Keratinocyte (primary cell): ENCODE data around the gene SEC24D. TPM values are rescaled to one million over a fixed set of nuclear protein-coding genes. Genes with fewer than 3 reads are reported as not detected.

ENCODE experiments used
- DNase-seq: peaks from one replicate; pipeline ENCODE4 v3.0.0-alpha.2; 2011; ENCODE audit warnings: low read depth, missing footprints, low spot score
- FAIRE-seq: peaks from 2 replicates; lab custom pipeline; 2011; peaks lifted over from hg19 to GRCh38; lab: Jason Lieb, UNC
- H2AFZ ChIP-seq: 2 replicates; pipeline ENCODE4 v1.6.0; 2012; ENCODE audit warnings: low read length, control low read depth, inconsistent platforms; ENCODE audit not compliant: control insufficient read depth
- H3K27ac ChIP-seq: 2 replicates; pipeline ENCODE4 v1.5.1; 2011; ENCODE audit warnings: low read length; ENCODE audit not compliant: control insufficient read depth, insufficient read depth
- H3K27me3 ChIP-seq: 3 replicates; pipeline ENCODE4 v1.6.0; 2011; ENCODE audit warnings: low read length; ENCODE audit not compliant: control insufficient read depth, insufficient read depth; ENCODE audit errors: extremely low read depth
- H3K36me3 ChIP-seq, 2 experiments: 2 replicates in 1 of 2; 3 replicates in 1 of 2; pipeline ENCODE4 v1.5.1; 2011; ENCODE audit warnings: low read length in 2 of 2, mild to moderate bottlenecking in 1 of 2; ENCODE audit not compliant: control insufficient read depth in 2 of 2, insufficient read depth in 2 of 2; ENCODE audit errors: extremely low read depth in 1 of 2
- H3K4me1 ChIP-seq: 3 replicates; pipeline ENCODE4 v1.5.1; 2011; ENCODE audit warnings: low read length; ENCODE audit not compliant: control insufficient read depth, insufficient read depth; ENCODE audit errors: extremely low read depth
- H3K4me2 ChIP-seq: 3 replicates; pipeline ENCODE4 v1.6.0; 2011; ENCODE audit warnings: low read depth, low read length; ENCODE audit not compliant: control insufficient read depth, insufficient read depth; ENCODE audit errors: extremely low read depth
- H3K4me3 ChIP-seq, 3 experiments: fragments of 200-600 bp in 1 of 3; sonication (generic) in 1 of 3; 2 replicates in 2 of 3; 3 replicates in 1 of 3; pipeline ENCODE4 v1.5.1; 2011 to 2016; ENCODE audit warnings: low read length in 3 of 3, mild to moderate bottlenecking in 3 of 3, control low read depth in 2 of 3, inconsistent platforms in 1 of 3, low read depth in 1 of 3, mixed read lengths in 1 of 3, mixed run types in 1 of 3, moderate library complexity in 1 of 3; ENCODE audit not compliant: control insufficient read depth in 2 of 3, insufficient read depth in 2 of 3; ENCODE audit errors: extremely low read depth in 1 of 3
- H3K79me2 ChIP-seq: 2 replicates; pipeline ENCODE4 v1.6.0; 2012; ENCODE audit warnings: low read length; ENCODE audit not compliant: control insufficient read depth, insufficient read depth
- H3K9ac ChIP-seq: 3 replicates; pipeline ENCODE4 v1.6.0; 2011; ENCODE audit warnings: low read length; ENCODE audit not compliant: control insufficient read depth, insufficient read depth; ENCODE audit errors: extremely low read depth
- H3K9me1 ChIP-seq: 3 replicates; pipeline ENCODE4 v1.6.0; 2011; ENCODE audit warnings: low read length; ENCODE audit not compliant: control insufficient read depth, insufficient read depth; ENCODE audit errors: extremely low read depth
- H3K9me3 ChIP-seq: 2 replicates; pipeline ENCODE4 v1.5.1; 2012; ENCODE audit warnings: low read depth, low read length; ENCODE audit not compliant: control insufficient read depth
- H4K20me1 ChIP-seq: 3 replicates; pipeline ENCODE4 v1.6.0; 2011; ENCODE audit warnings: low read length; ENCODE audit not compliant: control insufficient read depth, insufficient read depth; ENCODE audit errors: extremely low read depth
- EZH2 ChIP-seq: IDR thresholded peaks from one replicate; pipeline ENCODE4 v1.6.1; 2012; ENCODE audit warnings: inconsistent platforms, mild to moderate bottlenecking, low read length, moderate library complexity
- dilution Hi-C: fragments of 300-500 bp; cut with MboI; formaldehyde crosslinking; loops from one replicate; pipeline ENCODE4 v1.7.0; 2020; ENCODE audit warnings: low sequenced_read_pairs; ENCODE audit not compliant: extremely low pct_ligation_motif_present
- polyA plus RNA-seq, 5 experiments: library from polyadenylated mRNA; depleted of rRNA in 3 of 5; stranded (reverse) in 3 of 5; stranded (forward) in 1 of 5; unstranded in 1 of 5; fragments of >200 nt; gene quantifications; 1 replicate in 1 of 5; 2 replicates in 3 of 5; 3 replicates in 1 of 5; pipeline versions ENCODE4 v1.2.1 to v1.2.3, GENCODE V29; 2011 to 2012; ENCODE audit warnings: missing spikeins in 2 of 5, low read depth in 1 of 5, low replicate concordance in 1 of 5
- TF ChIP-seq, protein P1 (sequence below), 3 experiments: IDR thresholded peaks in 1 of 3; conservative IDR thresholded peaks in 1 of 3; optimal IDR thresholded peaks in 1 of 3; 2 replicates in 2 of 3; 3 replicates in 1 of 3; pipeline versions ENCODE3 to v1.5.1; 2011; ENCODE audit warnings: low read length in 3 of 3, mild to moderate bottlenecking in 3 of 3, moderate library complexity in 2 of 3, control low read depth in 1 of 3, inconsistent platforms in 1 of 3; ENCODE audit not compliant: insufficient read depth in 2 of 3; ENCODE audit errors: extremely low read depth in 1 of 3

SEC24D gene
- polyA plus RNA-seq, 1 donor (not counting 4 experiments of a cell fraction or from before 2014, with no cell fraction given), result 24.9 TPM

DNA sequence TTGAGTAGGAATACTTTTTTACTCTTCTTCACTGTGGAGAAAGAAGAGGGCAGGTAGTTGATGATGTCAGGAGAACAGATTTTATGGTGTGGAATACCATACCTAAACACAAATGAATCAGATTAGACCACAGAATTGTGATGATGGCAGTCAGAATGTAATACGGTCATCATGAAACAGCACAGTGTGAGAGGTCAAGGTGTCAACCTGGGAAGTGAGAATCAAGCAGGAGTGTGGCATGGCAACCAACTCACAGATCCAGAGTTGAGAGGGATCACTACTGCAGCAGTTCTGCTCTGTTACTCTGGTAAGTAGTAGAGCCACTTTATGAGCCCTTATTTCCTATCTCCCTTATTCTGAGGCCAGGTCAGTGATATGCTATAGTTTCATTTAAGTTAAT lies 123.1 kb downstream of the SEC24D start:
- Histone ChIP-seq H3K9ac (no peak overlapping the region), H3K9me1 (no peaks in the 10 kb centered on the region), H4K20me1 (no peaks in the 10 kb centered on the region), H3K4me3 (no peak overlapping the region), H3K9me3 (no peaks in the 10 kb centered on the region), H3K79me2 (no peaks in the 10 kb centered on the region), H3K36me3 (peaks cover 0 to 2% of the 10 kb centered on the region in 2 experiments), H3K27ac (no peak overlapping the region), H2AFZ (no peak overlapping the region), H3K4me2 (no peak overlapping the region), H3K27me3 (no peaks in the 10 kb centered on the region), H3K4me1 (no peaks in the 10 kb centered on the region)
- no peak for DNase-seq
- FAIRE-seq, result no peak
- TF ChIP-seq EZH2, result no peak
- TF ChIP-seq, protein P1, sequence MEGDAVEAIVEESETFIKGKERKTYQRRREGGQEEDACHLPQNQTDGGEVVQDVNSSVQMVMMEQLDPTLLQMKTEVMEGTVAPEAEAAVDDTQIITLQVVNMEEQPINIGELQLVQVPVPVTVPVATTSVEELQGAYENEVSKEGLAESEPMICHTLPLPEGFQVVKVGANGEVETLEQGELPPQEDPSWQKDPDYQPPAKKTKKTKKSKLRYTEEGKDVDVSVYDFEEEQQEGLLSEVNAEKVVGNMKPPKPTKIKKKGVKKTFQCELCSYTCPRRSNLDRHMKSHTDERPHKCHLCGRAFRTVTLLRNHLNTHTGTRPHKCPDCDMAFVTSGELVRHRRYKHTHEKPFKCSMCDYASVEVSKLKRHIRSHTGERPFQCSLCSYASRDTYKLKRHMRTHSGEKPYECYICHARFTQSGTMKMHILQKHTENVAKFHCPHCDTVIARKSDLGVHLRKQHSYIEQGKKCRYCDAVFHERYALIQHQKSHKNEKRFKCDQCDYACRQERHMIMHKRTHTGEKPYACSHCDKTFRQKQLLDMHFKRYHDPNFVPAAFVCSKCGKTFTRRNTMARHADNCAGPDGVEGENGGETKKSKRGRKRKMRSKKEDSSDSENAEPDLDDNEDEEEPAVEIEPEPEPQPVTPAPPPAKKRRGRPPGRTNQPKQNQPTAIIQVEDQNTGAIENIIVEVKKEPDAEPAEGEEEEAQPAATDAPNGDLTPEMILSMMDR (optimal IDR thresholded peaks at IDR 0.05 in 1 of 3, IDR thresholded peaks at IDR 0.05 in 1 of 3, conservative IDR thresholded peaks at IDR 0.05 in 1 of 3; ENCODE audit: extremely low read depth in 1 of 3, insufficient read depth in 2 of 3, low read length in 3 of 3), result no peak
- dilution Hi-C loops, result no loop called here

DNA sequence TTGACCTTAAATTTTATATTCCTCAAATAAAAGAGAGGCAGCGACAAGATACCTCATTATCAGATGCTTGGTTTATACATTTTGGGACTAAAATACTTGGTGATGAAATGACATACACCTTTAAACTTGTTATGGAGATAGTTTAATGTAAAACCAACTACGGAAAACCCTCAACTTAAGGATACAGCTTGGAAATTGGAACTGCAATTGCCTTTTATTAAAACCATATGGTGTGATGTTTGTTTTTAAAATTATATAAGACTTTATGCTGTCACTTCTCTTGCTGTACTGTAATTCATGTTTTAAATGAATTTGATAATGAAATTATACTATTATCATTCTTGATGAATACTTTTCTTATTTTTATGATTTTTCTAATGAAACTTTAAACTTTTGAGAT lies 124.9 kb downstream of the SEC24D start:
- H3K9ac ChIP-seq, result no peak overlapping the region
- no peaks in the 10 kb centered on the region for H4K20me1 ChIP-seq
- FAIRE-seq (no peak), DNase-seq (no peak)
- no peaks in the 10 kb centered on the region for H3K9me1 ChIP-seq
- H3K36me3 ChIP-seq, result peaks cover 0 to 2% of the 10 kb centered on the region in 2 experiments
- no peak overlapping the region for H3K4me3 ChIP-seq
- dilution Hi-C loops, result no loop called here
- H3K9me3 ChIP-seq, result no peaks in the 10 kb centered on the region
- no peak overlapping the region for H3K4me2 ChIP-seq
- H3K79me2 ChIP-seq, result no peaks in the 10 kb centered on the region
- no peak overlapping the region for H2AFZ ChIP-seq
- H3K4me1 ChIP-seq, result no peaks in the 10 kb centered on the region
- TF ChIP-seq, protein P1 (optimal IDR thresholded peaks at IDR 0.05 in 1 of 3, IDR thresholded peaks at IDR 0.05 in 1 of 3, conservative IDR thresholded peaks at IDR 0.05 in 1 of 3; ENCODE audit: extremely low read depth in 1 of 3, insufficient read depth in 2 of 3, low read length in 3 of 3), result no peak
- TF ChIP-seq EZH2, result no peak
- no peak overlapping the region for H3K27ac ChIP-seq
- no peaks in the 10 kb centered on the region for H3K27me3 ChIP-seq
